NCI-H1105 treated with DMSO at 0.1 percent for 48 hours (cell line): ENCODE data around the gene CACNA2D4.

ENCODE experiments used
- DNase-seq: peaks from one replicate; lab custom pipeline; 2025; lab: John Stamatoyannopoulos, UW

Gene CACNA2D4

DNA sequence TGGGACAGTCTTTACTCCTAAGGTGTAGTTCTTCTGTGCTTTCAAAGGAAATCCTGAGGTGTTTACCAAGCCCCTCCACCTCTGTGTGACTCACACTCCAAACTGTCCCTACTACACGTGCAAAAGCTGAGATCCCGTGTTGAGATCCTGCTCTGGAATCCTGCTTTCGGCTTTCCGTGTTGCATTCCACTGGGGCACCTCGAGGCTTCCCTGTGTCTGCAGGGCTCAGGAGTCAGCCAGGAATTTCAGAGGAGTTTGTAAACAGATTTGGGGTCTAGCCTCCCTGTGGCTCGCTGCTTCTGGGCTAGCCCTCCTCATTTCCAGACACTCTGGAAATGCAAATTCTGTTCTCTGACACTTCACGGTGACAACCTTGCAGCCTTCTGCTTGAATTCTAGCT is 48.4 kb downstream of the CACNA2D4 start:
- DNase-seq: no peak

DNA sequence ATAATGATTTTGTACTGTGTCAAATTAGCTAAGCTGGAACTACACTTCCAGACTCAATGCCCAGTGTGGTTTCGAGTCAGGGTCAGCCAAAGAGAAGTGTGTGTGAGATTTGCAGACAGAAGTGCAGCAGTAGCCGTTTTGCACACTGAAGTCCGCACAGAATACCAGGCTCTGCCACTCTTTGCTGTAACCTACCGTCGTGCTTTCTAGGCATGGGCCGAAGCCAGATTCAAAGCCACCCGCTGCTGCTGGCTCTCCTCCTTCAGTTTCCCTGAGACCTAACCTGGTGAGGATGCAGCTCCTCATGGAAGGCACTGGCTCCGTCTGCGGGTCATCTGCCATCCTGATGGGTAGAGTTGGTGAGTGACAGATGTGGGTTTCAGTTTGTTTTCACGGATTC is 49.3 kb downstream of the CACNA2D4 start:
- no peak for DNase-seq

DNA sequence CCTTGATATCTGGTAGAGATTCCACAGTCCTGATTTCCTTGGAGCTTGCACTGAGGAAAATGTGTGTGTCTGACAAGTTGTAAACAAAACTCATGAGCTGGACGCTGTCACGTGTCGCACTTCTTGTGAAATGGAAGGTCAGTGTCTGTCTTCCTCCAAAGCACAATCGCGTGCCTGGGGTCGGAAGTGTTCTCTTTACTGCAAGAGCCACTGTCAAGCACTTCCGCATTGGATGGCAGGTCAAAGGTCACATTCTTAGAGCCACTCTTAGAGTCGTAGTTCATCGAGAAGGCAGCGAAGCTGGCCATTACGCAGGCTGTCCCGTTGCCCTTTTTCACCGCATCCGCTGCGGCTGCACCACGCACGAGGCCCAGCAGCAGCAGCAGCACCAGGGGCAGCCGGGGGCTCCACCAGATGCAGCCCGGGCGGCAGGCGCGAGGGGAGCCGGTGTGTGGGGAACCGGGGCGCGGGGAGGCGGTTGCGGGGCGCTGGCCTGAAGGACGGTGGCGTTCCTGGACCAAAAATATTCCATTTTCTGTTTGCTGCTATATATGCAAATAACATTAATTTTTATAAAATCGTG is 53.1 kb downstream of the CACNA2D4 start:
- DNase-seq: no peak

DNA sequence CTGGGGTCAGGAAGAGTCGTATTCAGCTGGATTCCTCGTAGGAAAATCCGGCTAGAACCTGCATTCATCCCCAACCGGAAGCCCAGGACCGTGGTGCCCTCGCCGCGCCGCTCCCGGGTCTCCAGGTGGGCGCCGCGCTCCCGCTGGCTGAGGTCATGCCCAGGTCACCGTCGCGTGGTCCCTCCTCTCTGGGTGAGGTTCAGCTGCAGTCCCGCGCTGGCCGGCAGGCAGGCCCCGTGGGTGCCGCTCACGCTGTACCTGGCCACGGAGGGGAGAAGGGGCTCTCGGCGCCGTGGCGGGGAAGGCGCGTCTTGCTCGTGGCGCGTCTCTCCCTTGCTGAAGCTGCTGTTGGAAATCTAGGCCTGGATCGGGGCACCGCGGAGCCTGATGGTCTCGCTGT is 53.6 kb downstream of the CACNA2D4 start:
- no peak for DNase-seq

DNA sequence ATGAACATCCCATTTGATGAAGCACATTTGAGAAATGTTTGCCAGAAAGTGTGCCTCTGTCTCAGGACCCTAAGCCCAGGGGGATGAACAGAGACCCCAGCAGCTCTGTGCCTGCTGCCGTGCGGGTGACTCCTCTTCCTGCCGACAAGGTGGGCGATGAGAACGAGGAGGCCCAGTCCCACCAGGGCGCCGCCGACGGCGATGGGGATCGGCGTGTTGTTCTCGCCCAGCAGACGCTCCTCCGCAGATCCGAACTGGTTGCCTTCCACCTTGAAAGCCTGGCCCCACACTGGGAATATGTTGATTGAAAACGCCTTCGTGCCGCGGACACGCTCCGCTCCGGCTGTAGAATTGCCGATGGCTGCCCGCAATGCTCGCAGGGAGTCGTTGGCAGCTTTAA is 54.0 kb downstream of the CACNA2D4 start:
- no peak for DNase-seq

DNA sequence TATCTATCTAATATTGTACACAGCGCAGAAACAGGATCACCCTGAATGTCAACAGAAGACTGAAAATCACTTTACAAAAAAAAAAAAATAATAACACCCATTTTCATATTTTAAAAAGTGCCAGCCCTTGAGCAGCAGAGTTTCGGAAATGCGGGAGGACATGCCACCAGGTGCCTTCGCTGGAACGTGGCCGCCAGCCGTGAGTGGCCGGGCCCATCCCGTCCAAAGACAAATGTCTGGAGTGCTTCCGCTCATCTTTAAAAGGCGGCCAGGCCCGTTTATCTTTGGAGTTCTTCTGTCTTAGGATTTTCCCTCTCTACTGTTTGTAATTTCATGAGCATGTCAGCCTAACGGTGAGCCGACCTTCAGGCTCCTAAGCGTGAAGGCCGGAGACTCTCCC is 54.6 kb downstream of the CACNA2D4 start:
- no peak for DNase-seq

DNA sequence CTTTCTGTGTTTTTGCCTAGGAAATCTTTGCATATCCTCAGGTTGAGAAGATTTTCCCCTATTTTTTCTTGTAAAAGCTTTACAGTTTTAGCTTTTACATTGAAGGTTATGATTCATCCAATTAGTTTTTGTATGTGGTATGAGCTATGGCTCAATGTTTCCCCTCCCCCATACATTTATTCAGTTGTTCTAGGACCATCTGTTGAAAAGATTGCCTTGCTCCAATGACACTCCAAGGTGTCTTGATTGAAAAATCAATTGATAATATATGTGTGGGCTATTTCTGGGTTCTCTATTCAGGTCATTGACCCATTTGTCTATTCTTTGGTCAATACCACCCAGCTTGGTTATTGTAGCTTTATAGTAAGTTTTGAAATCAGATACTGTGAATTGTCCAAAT is 55.5 kb downstream of the CACNA2D4 start:
- no peak for DNase-seq

DNA sequence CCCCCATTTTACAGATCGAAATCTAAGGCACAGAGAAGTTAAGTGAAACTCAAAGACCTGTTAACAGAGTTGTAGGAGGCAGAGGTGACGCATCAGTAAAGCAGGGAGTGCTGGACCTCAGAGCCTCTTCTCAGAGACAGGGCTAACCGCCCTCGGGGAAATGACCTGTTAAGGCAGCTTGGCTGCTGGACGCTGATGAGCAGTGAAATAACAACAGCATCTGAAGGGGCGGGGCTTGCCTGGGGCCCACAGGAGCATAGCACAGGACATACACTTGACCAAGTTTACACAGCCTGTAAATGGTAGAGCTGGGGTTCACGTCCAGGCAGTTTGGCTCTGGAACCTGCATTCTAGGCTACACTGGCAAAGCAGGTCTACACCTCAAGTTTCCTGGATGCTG is 58.8 kb downstream of the CACNA2D4 start:
- no peak for DNase-seq

DNA sequence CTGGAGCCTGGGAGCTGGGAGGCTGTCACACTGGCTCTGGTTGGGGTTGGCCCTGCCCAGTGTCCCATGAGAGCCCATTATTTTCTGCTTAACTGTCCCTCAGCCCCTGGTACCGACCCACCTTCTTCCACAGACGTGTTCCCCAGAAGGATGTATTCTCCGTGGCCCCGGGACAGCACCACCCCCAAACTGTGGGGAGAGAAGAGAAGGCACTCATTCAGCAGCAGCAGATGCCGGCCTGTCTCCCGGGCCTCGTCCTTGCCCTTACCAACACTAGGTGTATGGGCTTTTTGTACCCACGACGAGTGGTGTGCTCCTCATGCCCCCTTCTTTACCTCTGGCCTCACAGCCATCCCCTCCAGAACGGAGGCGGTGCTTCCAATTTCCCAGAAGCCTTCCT is 60.0 kb downstream of the CACNA2D4 start:
- no peak for DNase-seq

DNA sequence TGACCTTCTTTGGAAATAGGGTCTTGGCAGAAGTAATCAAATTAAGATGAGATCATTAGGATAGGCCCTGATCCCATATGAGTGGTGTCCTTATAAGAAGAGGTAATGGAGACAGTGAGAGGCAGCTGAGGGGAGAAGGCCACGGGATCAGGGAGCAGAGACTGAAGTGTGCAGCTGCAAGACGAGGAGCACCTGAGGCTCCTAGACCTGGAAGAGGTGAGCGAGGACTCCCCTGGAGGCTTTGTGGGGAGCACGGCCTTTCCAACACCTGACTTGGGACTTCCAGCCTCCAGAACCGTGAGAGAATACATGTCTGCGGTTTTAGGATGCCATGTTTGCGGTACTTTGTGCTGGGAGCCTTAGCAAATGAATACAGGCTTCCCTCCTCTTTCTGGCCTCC is 60.6 kb downstream of the CACNA2D4 start:
- no peak for DNase-seq

DNA sequence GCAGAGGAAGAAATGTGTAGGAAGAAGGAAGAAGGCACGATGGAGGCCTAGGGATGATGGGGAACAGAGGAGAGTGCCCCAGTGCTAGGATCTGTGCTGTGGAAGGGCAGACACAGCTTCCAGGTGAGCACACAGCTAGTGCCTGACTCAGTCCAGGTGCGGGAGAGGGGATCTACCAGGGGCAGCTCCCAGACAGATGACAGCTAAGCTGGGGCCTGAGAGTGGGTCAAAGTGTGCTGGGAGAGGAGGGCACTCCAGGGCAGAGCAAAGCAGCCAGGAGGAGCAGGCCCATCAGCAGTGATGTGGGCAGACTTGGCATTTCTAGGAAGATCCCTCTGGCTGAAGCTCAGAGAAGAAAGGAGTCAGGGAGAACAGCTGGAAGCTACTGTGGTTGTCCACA is 61.4 kb downstream of the CACNA2D4 start:
- DNase-seq: no peak

DNA sequence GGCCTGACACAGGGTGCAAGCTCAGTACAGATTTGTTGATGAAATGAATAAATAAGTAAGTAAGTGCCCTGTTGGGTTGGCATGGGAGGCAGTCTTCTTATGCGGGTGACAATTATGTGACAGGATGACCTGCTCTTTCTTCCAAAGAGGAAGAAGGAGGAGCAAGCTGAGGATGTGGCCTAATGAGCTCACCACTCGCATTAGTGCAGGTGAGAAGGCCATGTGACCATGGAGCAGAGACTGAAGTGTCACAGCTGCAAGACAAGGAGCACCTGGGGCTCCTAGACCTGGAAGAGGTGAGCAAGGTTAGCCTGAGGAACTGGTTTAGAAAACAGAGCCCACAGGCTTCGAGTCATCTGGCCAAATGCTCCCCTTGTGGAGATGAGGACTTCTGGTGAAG is 63.2 kb downstream of the CACNA2D4 start:
- DNase-seq: no peak

DNA sequence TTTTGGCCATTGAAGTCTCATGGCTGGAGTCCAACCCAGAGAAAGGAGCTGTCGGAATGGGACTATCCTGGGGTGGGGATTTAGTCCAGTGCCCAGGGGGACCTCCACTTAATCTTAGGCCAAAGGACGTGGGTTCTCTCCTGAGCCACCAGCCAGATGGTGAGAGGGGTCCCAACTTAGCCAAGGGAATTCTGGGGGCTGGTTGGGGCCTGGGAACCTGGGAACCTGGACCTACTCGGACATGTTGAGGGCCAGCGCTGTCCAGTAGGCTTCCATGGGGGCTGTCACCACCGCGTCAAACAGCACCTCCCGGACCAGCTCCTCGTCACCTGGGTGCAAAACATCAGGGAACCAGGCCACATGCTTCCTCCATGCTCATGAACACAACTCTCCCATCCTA is 64.7 kb downstream of the CACNA2D4 start:
- no peak for DNase-seq

DNA sequence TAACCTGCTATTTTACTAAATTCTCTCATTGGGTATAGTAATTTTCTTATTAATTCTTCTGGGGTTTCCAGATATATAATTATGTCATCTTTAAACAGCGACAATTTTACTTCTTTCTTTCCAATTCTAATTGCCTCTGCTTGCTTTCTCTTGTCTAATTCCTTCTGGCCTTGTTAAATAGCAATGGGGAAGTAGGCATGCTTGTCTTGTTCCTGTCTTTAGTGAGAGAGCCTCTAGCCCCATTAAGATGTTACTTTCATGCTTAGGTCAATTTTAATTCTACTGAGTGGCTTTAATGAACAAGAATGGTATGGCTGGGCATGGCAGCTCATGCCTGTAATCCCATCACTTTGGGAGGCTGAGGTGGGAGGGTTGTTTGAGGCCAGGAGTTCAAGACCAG is 66.4 kb downstream of the CACNA2D4 start:
- no peak for DNase-seq

DNA sequence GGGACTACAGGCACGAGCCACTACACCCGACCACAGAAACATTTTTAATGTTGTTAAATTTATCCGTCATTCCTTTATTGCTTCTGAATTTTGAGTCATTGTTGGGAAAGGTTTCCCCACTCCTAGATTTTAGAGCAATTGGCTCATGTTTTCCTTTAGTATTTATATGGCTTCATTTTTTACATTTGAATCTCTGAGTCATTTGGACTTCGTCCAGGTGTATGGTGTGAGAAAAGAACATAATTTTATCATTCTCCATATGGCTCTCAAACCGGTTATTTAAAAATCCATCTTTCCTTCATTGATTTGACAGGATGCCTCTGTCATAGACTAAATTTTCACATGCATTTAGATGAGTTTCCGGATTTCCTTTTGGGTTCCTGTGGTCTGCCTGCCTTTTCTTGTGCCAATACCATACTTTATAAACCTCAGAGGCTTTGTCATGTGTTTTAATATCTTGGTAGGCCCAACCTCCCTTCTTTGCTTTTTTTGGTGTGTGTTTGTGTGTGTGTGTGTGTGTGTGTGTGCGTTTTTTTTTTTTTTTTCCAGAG is 67.2 kb downstream of the CACNA2D4 start:
- no peak for DNase-seq

DNA sequence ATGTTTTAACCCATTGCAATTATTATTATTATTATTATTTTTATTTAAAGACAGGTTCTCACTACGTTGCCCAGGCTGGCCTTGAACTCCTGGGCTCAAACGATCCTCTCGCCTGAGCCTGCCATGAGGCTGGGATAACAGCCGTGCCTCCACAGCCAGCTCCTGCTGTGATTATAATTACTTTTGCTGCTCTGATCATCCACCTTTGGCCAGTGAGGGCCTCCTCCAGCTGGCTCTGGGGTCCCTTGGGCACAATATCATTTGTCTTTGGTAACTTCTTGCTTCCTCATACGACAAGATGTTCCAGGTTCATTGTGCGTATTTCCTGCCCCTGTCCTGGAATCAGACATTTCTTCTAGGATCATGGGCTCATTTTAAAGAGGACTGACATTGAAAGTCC is 69.7 kb downstream of the CACNA2D4 start:
- no peak for DNase-seq

DNA sequence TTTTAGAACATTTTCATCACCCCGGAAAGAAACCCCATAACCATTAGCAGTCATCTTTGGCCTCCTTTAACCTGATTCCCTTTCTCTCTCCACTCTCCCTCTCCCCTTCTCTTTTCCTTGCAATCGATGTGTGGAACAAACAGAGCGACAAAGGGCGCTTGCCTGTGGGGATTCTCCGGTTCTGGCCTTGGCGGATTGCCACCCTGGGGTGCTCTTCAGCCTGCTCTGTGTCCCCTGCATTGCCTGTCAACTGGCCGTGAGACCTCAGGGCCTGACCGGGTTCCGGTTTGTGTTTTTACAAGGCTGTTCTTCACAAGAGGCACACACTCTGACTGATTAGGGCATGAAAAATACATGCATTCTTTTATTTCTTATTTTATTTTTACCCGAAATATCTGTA is 70.3 kb downstream of the CACNA2D4 start:
- DNase-seq: no peak

DNA sequence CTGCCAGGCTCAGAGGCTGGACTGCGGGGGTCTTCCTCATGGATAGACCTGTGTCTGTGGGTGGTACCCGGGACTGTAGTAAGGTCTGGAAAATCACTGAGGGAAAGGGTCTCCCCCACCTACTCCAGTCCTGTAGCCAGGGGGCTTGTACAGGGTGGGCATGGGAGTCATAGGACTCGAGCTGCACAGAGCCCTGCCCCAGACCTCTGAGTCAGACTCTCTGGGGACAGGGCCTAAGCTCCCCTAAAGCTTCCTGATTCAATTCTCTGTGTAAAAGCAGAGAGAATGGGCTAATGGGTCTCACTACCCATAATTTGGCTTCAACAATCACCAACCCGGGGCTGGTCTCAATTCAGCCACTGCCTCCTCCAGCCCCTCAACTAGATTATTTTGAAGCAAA is 71.0 kb downstream of the CACNA2D4 start:
- no peak for DNase-seq

DNA sequence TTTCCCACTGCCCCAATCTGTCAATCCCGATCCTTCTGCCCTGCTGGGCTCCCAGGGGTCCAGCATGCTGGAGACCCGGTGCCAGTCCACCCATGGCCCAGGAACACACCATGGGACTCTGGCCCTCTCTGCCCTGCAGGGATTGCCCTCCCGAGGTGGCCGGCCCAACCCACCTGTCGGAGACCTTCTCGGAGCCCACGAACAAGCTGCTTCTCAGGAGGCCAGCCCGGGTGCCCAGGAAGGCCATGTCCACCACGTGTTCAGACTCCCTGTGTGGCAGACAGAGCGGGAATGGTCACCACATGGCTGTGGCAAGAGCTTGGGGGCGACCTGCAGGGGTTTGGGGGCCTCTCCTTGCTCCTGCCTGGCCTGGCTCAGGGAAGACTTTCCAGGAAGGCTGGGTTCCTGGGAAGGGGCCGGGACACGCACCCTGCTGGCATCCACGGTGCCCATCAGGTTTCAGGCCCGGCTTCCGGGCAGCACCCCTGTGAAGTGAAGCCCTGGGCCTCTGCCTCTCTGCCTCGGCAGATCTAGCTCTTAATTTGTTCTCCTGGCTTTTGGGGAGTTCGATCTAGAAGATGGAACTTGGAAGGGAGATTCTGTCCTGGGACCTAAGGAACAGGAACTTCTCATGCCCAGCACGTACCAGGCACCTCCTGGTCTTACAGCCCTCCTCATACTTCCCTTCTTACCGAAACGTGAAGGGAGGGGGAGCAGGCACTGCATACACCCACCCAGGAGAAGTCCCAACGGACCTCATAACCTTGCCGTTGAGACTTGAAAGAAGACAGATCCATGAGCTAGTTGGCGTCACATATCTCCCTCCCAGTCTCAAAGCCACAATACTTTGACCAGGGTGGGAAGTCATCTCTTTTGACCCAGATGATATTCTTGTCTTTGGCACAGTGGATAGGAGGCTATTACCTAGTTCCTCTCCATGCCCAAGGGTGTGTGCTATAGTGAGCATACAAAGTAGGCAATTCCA is 71.7 kb downstream of the CACNA2D4 start:
- no peak for DNase-seq

DNA sequence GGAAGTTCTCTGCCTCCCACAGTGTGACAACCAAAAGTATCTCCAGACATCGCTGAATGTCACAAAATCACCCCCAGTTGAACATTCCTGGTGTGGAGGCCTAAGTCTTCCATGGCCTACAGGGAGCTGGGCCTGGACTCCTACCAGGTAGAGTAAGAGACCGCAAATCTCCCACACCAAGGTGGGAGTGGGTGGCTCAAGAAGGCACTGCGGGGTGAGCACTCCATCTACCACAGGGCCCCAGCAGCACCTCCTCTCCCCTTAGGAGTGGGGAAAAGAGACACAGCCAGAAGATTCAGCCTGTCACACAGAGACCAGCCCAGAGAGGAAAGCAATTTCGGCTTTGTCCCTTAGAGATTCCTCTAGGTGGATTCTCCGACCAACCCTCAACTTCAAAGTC is 72.6 kb downstream of the CACNA2D4 start:
- DNase-seq: no peak

DNA sequence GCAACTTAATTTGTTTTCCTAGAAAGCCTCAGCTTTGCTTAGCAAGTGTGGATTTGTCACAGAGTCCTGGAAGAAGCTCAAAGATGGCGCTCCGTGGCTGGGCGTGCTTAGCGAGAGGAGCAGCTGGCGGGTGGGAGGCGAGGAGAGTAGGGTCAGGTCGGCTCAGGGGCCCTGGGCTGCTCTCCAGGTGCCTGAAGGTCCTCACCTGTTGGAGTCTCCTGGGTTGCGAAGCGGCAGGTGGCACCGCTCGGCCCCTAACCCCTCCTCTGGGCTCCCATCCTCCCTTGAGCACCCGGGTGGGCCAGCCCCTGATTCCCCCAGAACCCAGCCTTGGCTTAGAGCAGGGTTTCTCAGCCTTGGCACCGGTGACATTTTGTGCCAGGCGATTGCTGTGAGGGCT is 73.0 kb downstream of the CACNA2D4 start:
- DNase-seq: no peak

DNA sequence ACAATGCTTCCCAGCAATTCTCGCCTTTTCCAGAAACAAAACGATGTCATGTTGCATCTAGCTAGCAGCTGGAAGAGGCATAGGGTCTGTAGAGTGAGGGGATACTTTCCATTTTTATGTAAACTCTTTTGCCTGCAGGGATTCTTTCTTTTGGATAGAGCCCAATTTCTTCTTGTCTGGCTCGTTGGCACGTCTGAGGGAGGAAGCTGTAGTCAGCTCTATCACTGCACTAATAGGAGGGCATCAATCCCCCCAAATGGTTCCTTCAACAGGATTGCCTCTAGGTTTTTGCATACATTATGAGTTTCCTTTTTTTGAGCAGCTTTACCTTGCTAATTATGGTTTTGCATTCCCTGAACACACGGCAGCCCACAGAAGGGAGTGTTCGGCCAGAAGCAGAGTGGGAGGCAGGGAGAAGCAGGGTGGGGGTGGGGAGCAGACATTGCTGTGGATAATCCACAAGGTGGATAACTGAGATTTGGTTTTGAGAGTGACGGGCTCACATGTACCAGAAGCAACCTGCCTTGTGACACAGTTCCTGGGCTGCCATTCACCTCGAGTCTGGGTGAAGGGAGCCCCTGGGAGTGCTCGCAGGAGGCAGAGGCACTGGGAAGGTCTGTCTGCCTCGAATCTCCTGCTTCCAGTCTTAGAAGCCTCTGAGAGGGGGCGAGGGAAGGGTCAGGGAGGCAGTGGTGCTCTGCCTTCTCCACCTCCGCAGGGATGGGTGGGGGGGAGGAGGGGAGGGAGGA is 73.6 kb downstream of the CACNA2D4 start:
- DNase-seq: no peak

DNA sequence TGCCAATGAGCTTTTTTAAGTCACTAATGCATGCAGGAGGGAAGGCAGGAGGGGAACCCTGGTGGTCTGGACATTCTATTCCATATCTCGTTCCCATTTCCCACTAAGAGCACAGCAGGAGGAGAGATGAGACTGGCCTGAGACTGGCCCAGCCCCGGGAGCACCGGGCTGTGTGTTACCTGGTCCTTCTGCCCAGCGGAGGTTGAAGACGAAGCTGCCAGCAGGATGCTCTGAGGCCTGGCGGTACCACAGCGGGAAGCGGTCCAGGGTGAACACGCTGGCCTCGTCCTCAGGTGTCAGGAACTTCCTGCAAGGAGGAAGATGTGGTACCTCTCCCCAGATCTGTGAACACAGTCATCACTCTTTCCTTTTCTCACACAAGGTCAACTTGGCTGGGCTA is 74.2 kb downstream of the CACNA2D4 start:
- no peak for DNase-seq
